Stimulated activated CD8-positive, alpha-beta memory T cell treated with anti-CD3 and anti-CD28 coated beads, Interleukin-7, amount 100 ng/mL, for 24 hours (primary cell): Measurements from ENCODE around the gene HMGXB4.

ENCODE experiments used
- DNase-seq: peaks from one replicate; pipeline ENCODE4 v3.0.0-alpha.2; 2020; ENCODE audit warnings: low read depth

Gene HMGXB4

GRCh38 chr22:35327690-35328471 is 70.6 kb downstream of the HMGXB4 start:
- DNase-seq, result no peak

- DNase-seq, result no peak
Observed at GRCh38 chr22:35328472-35328885, 71.2 kb downstream of the HMGXB4 start.

GRCh38 chr22:35329114-35329847 is 72.0 kb downstream of the HMGXB4 start:
- DNase-seq, result no peak

GRCh38 chr22:35330258-35330861 is 73.1 kb downstream of the HMGXB4 start:
- DNase-seq, result no peak

- no peak for DNase-seq
Observed at GRCh38 chr22:35332278-35332677, 75.0 kb downstream of the HMGXB4 start.

GRCh38 chr22:35333220-35333619 is 75.9 kb downstream of the HMGXB4 start:
- DNase-seq, result no peak

GRCh38 chr22:35334004-35334403 is 76.7 kb downstream of the HMGXB4 start:
- DNase-seq, result no peak

- DNase-seq, result no peak
Observed at GRCh38 chr22:35335468-35335867, 78.2 kb downstream of the HMGXB4 start.

- DNase-seq, result no peak
Observed at GRCh38 chr22:35335936-35336781, 78.9 kb downstream of the HMGXB4 start.

- DNase-seq, result no peak
Observed at GRCh38 chr22:35337932-35338331, 80.6 kb downstream of the HMGXB4 start.

- no peak for DNase-seq
Observed at GRCh38 chr22:35341090-35341874, 84.0 kb downstream of the HMGXB4 start.

GRCh38 chr22:35342390-35342789 is 85.1 kb downstream of the HMGXB4 start:
- no peak for DNase-seq

- DNase-seq, result no peak
Observed at GRCh38 chr22:35343664-35344550, 86.6 kb downstream of the HMGXB4 start.

- no peak for DNase-seq
Observed at GRCh38 chr22:35344956-35345690, 87.8 kb downstream of the HMGXB4 start.
